Measurements from ENCODE around the gene ELP5.

ELP5 gene

GRCh38 chr17:7307686-7308624, 55.9 kb downstream of the ELP5 start:
- DNase-seq: peak; percentile 83 to 88
- TF ChIP-seq POLR2A (IDR thresholded peaks at IDR 0.05; ENCODE audit: low read length) (no peak), GATA1 (IDR thresholded peaks at IDR 0.05; ENCODE audit: low read depth, low read length) (no peak)

- DNase-seq: peak; percentile 88 to 91
- TF ChIP-seq POLR2A (IDR thresholded peaks at IDR 0.05; ENCODE audit: low read length): peak; percentile 83
- no peak for TF ChIP-seq GATA1 (IDR thresholded peaks at IDR 0.05; ENCODE audit: low read depth, low read length)
Measured at GRCh38 chr17:7308625-7309433, 56.8 kb downstream of the ELP5 start.
